GM12873 (cell line): ENCODE data around the gene NPDC1.

Experiments used
- TF ChIP-seq, protein P1 (sequence below): IDR thresholded peaks from 2 replicates; pipeline ENCODE4 v1.5.1; 2012; ENCODE audit warnings: low read depth, mild to moderate bottlenecking, moderate library complexity, low read length, control low read depth; ENCODE audit not compliant: insufficient read depth; ENCODE audit errors: missing control alignments

Gene NPDC1

GRCh38 chr9:137073992-137074399 is 28.0 kb upstream of the NPDC1 start:
- TF ChIP-seq, protein P1, sequence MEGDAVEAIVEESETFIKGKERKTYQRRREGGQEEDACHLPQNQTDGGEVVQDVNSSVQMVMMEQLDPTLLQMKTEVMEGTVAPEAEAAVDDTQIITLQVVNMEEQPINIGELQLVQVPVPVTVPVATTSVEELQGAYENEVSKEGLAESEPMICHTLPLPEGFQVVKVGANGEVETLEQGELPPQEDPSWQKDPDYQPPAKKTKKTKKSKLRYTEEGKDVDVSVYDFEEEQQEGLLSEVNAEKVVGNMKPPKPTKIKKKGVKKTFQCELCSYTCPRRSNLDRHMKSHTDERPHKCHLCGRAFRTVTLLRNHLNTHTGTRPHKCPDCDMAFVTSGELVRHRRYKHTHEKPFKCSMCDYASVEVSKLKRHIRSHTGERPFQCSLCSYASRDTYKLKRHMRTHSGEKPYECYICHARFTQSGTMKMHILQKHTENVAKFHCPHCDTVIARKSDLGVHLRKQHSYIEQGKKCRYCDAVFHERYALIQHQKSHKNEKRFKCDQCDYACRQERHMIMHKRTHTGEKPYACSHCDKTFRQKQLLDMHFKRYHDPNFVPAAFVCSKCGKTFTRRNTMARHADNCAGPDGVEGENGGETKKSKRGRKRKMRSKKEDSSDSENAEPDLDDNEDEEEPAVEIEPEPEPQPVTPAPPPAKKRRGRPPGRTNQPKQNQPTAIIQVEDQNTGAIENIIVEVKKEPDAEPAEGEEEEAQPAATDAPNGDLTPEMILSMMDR, result no peak

DNA sequence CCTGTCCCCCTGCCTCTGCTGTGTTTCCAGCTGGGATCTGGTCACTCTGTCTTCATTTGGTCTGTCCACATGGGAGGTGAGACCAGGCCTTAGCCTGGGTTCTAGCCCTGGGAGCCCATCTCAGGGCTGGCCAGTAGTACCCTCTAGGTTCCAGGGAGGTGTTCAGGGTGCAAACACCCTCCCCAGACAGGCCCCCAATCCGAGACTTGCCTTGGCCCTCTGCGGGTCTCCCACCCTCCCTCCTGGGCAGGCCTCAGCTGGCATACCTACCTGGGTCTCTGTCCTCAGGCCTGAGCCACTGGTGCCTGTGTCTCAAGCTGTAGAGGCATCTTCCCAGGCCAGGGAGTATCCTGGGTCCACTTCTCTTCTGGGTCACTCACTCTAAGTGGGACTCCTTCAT is 25.3 kb upstream of the NPDC1 start:
- TF ChIP-seq, protein P1, result no peak

- TF ChIP-seq, protein P1, result no peak
These were observed 24.9 kb upstream of the NPDC1 start for GRCh38 chr9:137070906-137071275.

DNA sequence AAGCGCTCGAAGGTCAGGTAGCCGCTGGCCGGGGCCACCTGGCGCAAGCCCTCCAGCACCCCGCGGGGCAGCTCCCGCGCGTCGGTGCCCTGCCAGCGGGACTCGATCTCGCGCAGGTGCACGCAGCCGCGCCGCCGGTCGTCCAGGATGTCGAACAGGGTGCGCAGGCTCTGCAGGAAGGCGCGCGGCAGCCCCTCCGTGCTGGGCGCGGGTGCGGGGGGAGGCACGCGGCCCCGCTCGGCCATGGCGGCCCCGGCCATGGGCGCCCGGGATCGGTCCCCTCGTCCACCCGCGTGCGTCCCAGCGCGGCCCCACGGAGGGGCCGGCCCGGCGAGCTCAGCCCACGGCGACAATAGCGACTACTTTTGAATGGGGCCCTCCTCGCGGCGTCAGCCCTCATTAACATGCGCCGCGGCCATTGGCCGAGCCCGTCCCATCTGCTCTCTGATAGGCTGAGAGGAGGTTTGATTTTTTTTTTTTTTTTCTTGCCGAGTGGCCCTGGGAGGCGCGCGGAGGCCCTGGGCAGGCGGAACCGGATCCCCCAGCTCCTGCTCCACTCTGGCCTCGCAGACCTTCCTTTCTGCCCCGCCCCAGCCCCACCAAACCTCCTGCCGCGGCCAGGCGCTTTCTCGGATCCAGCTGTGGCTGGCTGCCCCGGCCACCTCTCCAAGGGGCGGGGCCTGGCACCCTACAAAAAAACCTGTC is 24.4 kb upstream of the NPDC1 start, which contains the start of gene SAPCD2:
Gene SAPCD2 (minus strand): TSS at position 357 of the 705 bp plus-strand sequence. CDS start 97 bp downstream, at position 260.
- TF ChIP-seq, protein P1, result no peak

DNA sequence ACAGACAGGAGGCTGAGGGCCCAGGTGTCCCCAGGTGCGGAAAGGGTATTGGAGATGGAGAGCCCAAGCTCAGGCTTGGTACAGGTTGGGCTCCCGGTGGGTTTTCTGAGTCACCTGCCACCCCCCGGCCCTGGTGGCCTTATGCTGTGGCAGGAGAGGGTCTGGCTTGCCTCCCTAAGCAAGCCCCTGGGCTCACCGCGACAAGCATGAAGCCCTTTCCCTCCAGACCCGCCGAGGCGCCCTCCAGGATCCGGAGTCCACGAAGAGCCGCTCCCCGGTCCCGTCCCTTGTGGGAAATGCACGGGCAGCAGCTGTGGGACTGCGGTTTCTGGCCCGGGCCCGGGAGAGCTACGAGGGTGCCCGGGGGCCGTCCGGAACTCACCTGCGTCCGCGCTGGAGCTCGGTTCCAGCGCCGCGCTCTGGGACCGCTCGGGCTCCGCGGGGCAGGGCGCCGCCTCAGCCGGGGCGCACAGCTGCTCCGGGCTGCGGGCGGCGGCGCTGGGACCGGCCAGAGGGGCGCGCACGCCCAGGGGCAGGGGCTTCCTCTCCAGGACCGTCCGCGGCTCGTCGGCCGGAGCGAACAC is 23.6 kb upstream of the NPDC1 start:
- TF ChIP-seq, protein P1, result no peak

- TF ChIP-seq, protein P1, result no peak
These were observed 22.8 kb upstream of the NPDC1 start for GRCh38 chr9:137068539-137069507.
